Vagina (tissue), 2 donors: ENCODE measurements around the gene TAF3.

ENCODE experiments used
- CTCF ChIP-seq, 3 experiments: fragments of 450-650 bp in 2 of 3; fragments of 200-600 bp in 1 of 3; sonication (generic) in 1 of 3; IDR thresholded peaks; one replicate each; pipeline ENCODE4 v1.5.1; 2017 to 2019; ENCODE audit warnings: antibody characterized with exemption in 3 of 3, mild to moderate bottlenecking in 2 of 3, moderate library complexity in 2 of 3
- POLR2A ChIP-seq, 2 donors: fragments of 450-650 bp; IDR thresholded peaks; one replicate each; pipeline ENCODE4 v1.6.1; 2017; ENCODE audit warnings: antibody characterized with exemption in 2 of 2, mild to moderate bottlenecking in 2 of 2, moderate library complexity in 2 of 2
- POLR2AphosphoS5 ChIP-seq, 2 donors: sonication (generic); formaldehyde crosslinking; IDR thresholded peaks; one replicate each; pipeline ENCODE4 v1.9.0; 2017; ENCODE audit warnings: antibody characterized with exemption in 2 of 2, mild to moderate bottlenecking in 2 of 2, low read depth in 1 of 2; ENCODE audit not compliant: insufficient read depth in 1 of 2

DNA sequence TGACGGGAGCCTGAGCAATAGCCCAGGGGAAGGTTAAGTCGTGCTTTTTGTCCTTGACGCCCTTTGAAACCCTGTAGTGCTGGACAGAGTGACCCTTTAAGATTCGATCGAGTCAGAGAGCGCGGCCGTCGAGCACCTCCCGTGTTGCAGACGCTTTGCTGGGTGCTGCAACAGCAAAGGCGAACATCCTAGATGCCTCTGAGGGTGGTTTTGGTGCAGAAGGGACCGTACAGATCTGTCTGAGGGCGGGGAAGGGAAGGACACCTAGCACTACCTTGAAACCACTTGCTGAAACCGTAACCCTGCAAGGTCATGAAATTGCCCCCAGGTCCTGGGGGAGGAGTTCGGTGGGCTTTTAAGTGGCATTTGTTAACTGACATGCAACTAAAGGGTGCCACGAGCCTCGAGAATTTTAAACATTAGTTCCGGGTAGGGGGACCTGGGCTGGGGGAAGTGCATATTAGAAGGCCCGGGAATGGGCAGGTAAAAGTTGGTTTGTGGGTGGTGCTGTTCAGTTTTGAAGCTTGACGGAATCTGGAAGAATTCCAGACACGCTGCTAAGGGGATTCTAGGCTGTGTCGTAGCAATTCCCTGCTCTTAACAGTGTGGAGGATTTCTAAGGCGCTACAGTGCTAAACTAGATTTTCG is 29.5 kb upstream of the TAF3 start:
- no peak for TF ChIP-seq CTCF (IDR thresholded peaks at IDR 0.05)
- no peak for TF ChIP-seq POLR2A (IDR thresholded peaks at IDR 0.05)
- no peak for TF ChIP-seq POLR2AphosphoS5 (IDR thresholded peaks at IDR 0.05; ENCODE audit: insufficient read depth in 1 of 2, low read depth in 1 of 2)
